ENCODE measurements around the gene B3GALT4.

The B3GALT4 gene

DNA sequence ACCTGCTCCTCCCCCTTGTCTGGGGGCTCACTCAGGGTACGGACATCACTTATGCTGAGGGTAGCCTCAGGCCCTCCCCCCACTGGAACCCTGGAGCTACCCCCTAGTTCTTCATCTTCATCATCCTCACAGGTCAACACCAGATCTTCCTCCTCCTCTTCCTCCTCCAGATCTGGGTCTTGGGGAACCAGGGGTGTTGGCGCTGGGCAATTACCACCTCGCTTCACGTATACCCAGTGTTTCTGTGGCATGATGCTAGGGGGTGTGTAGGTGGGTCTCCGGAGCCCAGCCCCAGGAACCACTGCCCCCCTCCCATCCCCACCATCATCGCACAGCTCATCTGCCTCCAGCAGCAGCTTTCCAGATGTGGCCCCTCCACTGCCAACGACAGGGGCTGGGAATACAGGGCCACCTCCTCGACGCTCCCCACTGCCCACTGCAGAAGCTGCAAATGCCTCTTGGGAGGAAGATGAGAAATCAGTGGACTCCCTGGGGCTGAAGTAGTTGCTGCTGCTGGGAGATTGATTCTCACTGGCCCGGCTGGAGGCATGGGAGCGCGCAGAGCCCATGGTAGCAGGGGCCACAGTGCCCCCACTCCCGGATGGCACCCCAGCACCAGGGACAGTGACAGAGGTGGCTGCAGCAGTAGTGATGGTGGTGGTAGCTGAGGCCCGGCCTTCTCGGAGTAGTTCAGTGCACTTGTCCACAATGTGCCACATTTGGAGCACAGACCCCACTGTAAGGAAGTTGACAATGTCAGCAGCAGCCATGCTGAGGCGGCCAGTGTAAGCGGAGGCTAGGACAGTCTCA lies 39.1 kb downstream of the B3GALT4 start:
- no peak for DNase-seq (ENCODE audit: low spot score)

DNA sequence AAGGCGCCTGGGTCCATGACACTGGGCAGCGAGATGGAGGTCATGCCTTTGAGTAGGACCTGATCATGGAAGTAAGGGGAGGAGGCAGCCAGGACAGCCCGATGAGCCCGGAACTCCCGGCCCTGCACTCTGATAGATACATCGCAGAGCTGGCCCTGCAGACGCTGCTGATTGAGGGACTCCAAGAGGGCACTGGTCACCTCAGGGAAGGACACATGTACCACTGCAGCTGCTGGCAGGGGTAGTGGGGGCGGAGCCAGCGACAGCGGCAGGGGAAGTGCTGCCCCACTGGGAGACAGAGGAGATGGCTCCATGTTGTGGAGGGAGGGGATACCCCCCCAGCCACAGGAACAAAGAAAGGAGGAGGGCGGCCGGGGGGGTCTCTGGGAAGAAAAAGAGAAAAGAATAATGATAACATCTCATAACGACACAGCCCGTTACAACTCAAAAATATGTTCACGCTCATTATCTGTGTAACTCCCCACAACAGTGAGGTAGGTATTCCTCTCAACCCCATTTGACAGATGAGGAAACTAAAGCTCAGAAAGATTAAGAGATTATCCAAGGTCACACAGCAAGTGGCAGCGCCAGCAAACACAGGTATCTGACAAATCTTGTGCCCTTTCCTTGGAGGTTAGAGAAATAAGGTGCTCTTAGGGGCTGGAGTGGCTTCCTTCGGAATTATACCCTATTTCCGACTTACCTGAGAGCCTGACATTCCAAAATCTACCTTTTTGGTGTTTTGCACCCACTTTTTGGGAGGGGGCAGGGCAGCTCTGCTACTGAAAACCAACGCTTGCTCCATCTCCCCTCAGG lies 39.9 kb downstream of the B3GALT4 start:
- no peak for DNase-seq (ENCODE audit: low spot score)

DNA sequence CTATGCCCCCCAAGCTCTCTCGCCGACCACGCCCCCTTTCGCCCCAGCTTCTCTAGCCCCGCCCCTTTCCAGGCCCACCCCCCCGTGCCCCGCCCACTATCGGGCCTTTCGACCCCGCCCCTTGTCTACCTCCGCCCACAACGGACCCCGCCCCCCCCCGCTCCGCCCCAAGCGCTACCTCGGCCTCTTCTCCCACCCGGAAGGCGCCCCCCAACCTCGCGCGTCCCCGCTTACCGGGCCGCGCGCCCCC lies 40.4 kb downstream of the B3GALT4 start:
- no peak for DNase-seq (ENCODE audit: low spot score)

DNA sequence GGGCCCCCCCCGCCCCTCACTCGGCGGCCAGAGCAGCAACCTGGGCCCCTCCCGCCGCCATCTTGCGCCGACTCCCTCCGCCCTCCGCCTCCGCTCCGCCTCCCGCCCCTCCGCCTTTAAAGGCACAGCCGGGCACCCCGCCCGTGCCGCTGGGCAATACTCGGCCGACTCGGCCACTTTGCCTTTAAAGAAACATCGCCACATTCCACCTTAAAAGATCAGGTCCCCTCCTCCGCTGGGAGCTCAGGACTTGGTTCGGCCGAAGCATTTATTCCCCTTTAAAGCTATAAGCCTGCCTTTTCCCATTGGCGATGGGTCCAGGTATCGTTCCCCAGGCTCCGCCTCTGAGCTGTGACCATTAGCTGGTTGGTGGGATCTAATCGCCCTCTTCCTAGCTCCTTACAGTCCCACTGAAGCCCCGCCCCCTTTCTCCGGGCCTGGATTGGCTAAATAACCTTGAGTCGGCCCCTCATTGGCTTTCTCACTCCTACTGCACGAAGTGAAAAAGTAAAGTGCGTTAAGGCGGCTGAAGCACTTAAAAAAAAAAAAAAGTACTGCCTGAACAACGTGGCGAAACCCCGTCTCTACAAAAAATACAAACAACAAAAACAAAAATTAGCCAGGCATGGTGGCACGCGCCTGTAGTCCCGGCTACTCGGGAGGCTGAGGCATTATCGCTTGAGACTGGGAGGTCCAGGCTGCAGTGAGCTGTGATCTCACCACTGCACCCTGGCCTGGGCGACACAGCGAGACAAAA lies 40.9 kb downstream of the B3GALT4 start, which contains the start of gene ZBTB22:
TSS of gene ZBTB22 (minus strand) at position 76 of the 757 bp plus-strand sequence. CDS start 828 bp downstream, outside the sequence.
- peak; percentile 97 for DNase-seq (ENCODE audit: low spot score)

DNA sequence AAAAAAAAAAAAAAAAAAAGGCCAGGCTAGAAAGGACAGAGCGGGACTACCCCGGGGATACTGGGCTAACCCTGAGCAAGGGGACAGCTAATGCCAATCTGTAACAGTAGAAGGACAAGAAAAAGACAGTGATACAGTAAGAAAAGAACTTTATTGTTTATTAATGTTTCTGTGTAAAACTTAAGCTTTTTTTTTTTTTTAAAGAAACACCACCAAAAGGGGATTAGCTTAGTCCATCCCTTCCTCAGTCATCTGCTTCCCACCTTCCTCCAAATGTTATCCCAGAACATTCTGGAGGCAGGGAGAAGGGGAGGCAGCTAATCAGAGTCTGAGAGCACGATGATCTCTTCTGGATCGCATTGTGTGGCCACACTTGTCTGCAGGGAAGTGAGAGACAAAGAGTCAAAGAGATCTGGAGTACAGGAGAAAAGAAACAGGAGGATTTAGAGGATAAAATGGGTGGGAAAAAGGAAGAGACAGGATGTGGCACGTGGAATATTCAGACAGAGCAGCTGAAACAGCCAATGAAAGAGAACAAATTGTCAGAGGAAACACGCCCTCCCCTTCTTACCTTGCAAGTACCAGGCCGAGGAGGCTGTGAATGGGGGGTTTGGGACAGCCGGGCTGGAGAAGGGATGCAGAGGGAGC lies 41.6 kb downstream of the B3GALT4 start:
- no peak for DNase-seq (ENCODE audit: low spot score)

DNA sequence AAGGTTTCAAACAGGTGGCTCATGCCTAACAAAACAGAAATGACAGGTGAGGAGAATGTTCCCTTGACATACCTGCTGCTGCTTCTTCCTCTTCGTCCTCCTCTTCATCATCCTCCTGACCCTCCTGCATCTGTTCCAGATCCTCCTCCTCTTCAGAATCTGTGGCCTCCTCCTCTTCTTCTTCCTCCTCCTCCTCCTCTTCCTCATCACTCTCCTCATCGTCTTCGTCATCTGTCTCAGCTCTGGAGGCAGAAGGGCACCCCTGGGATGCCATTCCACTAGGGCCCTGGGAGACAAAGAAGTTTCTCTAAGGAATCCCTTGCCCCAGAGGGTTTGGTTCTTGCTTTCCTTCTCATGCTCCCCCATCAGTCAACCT lies 43.0 kb downstream of the B3GALT4 start:
- DNase-seq (ENCODE audit: low spot score): no peak

DNA sequence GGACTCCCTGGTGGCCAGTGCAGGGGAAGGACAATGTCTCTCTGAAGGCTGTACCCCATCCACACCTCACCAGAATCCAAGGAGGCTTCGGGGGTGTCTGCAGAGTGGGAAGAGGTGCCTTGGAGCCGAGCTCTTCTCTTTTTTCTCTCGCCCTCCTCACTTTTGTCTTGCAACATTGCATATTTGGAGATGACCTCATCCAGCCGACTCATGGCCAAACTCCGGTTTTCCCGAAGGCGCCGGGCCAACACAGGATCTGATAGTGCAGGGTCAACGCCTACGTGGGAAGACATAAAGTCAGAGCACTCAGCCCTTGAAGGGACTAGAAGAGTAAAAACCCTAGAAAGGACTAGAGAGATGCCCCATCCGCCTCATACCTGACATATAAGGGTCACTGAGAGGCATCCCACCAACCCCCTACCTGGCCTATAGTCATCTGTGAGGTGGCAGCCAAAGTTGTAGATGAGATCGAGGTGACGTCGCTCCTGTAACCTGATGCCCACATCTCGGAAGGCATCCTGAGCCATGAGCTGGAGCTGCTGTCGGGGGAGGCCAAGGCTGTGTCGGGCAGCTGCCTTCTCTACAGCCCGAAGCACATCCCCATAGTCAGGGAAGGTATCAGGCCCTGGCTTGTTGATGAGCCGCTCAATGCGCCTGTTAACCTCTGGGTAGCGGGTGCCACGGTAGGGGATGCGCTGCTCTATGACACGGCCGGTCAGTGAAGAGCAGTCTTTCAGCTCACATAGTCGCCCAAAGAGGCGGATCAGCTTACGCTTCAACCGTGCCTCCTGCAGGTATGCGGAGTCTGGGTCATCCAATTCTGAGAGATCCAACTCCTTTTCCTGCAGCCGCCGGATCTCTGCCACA lies 43.6 kb downstream of the B3GALT4 start:
- DNase-seq (ENCODE audit: low spot score): peak; percentile 91

DNA sequence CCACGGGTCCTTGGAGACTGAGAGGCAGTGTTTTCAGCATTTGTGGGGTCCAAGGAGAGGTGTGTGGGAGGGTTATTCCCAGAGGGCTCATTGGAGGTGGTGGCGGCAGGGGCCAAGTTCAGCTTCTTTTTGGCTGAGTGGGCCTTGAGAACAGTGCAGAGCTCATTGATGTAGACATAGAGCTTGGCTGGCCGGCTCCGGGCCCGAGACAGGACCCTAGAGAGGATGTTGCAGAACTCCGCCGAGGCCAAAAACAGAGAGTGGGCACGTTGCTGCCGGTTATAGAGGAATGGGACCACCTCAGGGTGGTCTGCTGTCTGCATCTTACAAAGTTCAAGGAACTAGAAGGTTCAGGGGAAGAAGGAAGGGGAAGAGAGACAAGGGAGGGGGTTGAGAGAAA lies 44.3 kb downstream of the B3GALT4 start:
- no peak for DNase-seq (ENCODE audit: low spot score)

DNA sequence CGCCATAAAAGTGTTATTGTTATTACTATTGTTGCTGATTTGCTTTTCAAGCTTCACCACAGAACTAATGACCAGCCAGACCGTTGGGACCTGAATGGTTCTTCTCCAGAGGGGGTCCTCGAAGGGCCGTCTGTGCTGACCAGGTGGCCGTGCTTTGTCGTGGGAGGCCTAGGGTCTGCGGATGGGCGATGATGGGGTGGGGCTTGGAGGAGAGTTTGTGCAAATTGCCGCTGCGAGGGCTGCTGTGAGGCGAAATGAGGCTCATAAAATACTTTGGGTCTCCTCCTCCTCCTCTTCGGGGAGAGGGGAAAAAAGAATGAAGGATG lies 46.7 kb downstream of the B3GALT4 start:
- no peak for DNase-seq (ENCODE audit: low spot score)

DNA sequence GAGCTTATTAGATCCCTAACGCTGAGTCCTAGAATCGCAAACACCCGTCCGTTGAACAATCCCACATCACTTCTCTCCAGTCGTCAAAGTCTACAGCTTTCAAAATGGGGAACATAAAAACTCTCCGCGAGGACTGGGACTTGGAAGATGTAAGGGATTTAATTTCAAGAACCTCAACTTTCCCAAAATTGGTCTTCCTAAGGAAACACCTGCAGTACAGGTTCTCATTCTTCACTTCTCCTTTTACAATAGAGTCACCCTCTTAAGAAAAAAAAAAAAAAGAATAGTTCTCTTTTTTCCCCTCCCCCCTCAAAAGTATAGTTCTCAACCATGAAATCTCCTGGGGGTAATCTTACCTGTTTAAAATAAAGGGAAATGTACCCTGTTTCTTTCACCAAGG lies 47.2 kb downstream of the B3GALT4 start:
- DNase-seq (ENCODE audit: low spot score): no peak
